GOT3 (cell line): ENCODE results near the gene MED27.

Source experiments
- DNase-seq: peaks from one replicate; lab custom pipeline; 2025; ENCODE audit warnings: mixed read lengths; lab: John Stamatoyannopoulos, UW

Gene MED27

GRCh38 chr9:132079391-132080091 is at the start of gene MED27:
MED27 (minus strand) TSS chr9:132079867; CDS start chr9:132079844, 23 bp downstream.
- peak; percentile 65 for DNase-seq

GRCh38 chr9:132127888-132128534 is 48.3 kb upstream of the MED27 start:
- DNase-seq, result no peak

GRCh38 chr9:132126680-132127236 is 47.1 kb upstream of the MED27 start:
- DNase-seq, result no peak

GRCh38 chr9:132125944-132126679 is 46.4 kb upstream of the MED27 start:
- no peak for DNase-seq

GRCh38 chr9:132125361-132125760 is 45.7 kb upstream of the MED27 start:
- DNase-seq, result no peak

GRCh38 chr9:132124800-132125199 is 45.1 kb upstream of the MED27 start:
- DNase-seq, result no peak

- no peak for DNase-seq
These were observed 41.4 kb upstream of the MED27 start for GRCh38 chr9:132121021-132121420.

GRCh38 chr9:132117694-132118093 is 38.0 kb upstream of the MED27 start:
- no peak for DNase-seq

- no peak for DNase-seq
These were observed 36.9 kb upstream of the MED27 start for GRCh38 chr9:132116583-132116982.

GRCh38 chr9:132114102-132114707 is 34.5 kb upstream of the MED27 start:
- no peak for DNase-seq

GRCh38 chr9:132109291-132109690 is 29.6 kb upstream of the MED27 start:
- DNase-seq, result no peak

GRCh38 chr9:132108728-132109127 is 29.1 kb upstream of the MED27 start:
- no peak for DNase-seq

- no peak for DNase-seq
These were observed 20.2 kb upstream of the MED27 start for GRCh38 chr9:132099741-132100407.

GRCh38 chr9:132099167-132099566 is 19.5 kb upstream of the MED27 start:
- DNase-seq, result no peak

- no peak for DNase-seq
These were observed 14.7 kb upstream of the MED27 start for GRCh38 chr9:132094314-132094791.

- no peak for DNase-seq
These were observed 11.1 kb upstream of the MED27 start for GRCh38 chr9:132090771-132091170.

GRCh38 chr9:132087438-132088030 is 7.9 kb upstream of the MED27 start:
- DNase-seq, result no peak

GRCh38 chr9:132082188-132082587 is 2.5 kb upstream of the MED27 start:
- no peak for DNase-seq

GRCh38 chr9:132078699-132079356 is 839 bp downstream of the MED27 start:
- DNase-seq, result no peak

- DNase-seq, result no peak
These were observed 1.6 kb downstream of the MED27 start for GRCh38 chr9:132077881-132078698.
